Measurements from ENCODE around the gene SMAD9.

Gene SMAD9

GRCh38 chr13:36950330-36950729 lies 30.3 kb upstream of the SMAD9 start:
- TF ChIP-seq CTCF (IDR thresholded peaks at IDR 0.05; ENCODE audit: low read depth, low read length, poor library complexity, severe bottlenecking) (no peak), EZH2phosphoT487 (IDR thresholded peaks at IDR 0.05; ENCODE audit: borderline replicate concordance, low read length) (no peak)
- Histone ChIP-seq H3K4me1 (ENCODE audit: control insufficient read depth, low read length) (peaks cover 11% of the 10 kb centered on the region; the same call in 1 of the 2 replicates), H3K4me2 (ENCODE audit: low read length) (no peak overlapping the region), H3K79me2 (ENCODE audit: control insufficient read depth, low read length) (no peaks in the 10 kb centered on the region), H4K20me1 (ENCODE audit: control insufficient read depth, insufficient read depth, low read depth, low read length) (no peaks in the 10 kb centered on the region), H3K9me2 (replicated peaks; ENCODE audit: control insufficient read depth, low read length) (no peaks in the 10 kb centered on the region), H3F3A (ENCODE audit: control insufficient read depth, insufficient read depth) (no peaks in the 10 kb centered on the region), H3K27me3 (ENCODE audit: control insufficient read depth, low read length) (no peaks in the 10 kb centered on the region), H3K36me3 (ENCODE audit: control insufficient read depth, low read length) (peaks cover 46% of the 10 kb centered on the region), H3K9me3 (ENCODE audit: control insufficient read depth, insufficient read depth, low read length) (no peaks in the 10 kb centered on the region), H3K4me3 (ENCODE audit: low read length) (no peak overlapping the region), H3K27ac (ENCODE audit: low read depth, low read length) (no peak overlapping the region)

- H3K4me1 ChIP-seq (ENCODE audit: control insufficient read depth, low read length): no peaks in the 10 kb centered on the region
- H3F3A ChIP-seq (ENCODE audit: control insufficient read depth, insufficient read depth): no peaks in the 10 kb centered on the region
- no peaks in the 10 kb centered on the region for H4K20me1 ChIP-seq (ENCODE audit: control insufficient read depth, insufficient read depth, low read depth, low read length)
- no peak overlapping the region for H3K4me2 ChIP-seq (ENCODE audit: low read length)
- TF ChIP-seq CTCF (IDR thresholded peaks at IDR 0.05; ENCODE audit: low read depth, low read length, poor library complexity, severe bottlenecking) (no peak), EZH2phosphoT487 (IDR thresholded peaks at IDR 0.05; ENCODE audit: borderline replicate concordance, low read length) (no peak)
- H3K36me3 ChIP-seq (ENCODE audit: control insufficient read depth, low read length): peaks cover 11% of the 10 kb centered on the region
- no peaks in the 10 kb centered on the region for H3K9me2 ChIP-seq (replicated peaks; ENCODE audit: control insufficient read depth, low read length)
- H3K79me2 ChIP-seq (ENCODE audit: control insufficient read depth, low read length): no peaks in the 10 kb centered on the region
- H3K4me3 ChIP-seq (ENCODE audit: low read length): no peak overlapping the region
- no peaks in the 10 kb centered on the region for H3K27me3 ChIP-seq (ENCODE audit: control insufficient read depth, low read length)
- H3K27ac ChIP-seq (ENCODE audit: low read depth, low read length): no peak overlapping the region
- no peaks in the 10 kb centered on the region for H3K9me3 ChIP-seq (ENCODE audit: control insufficient read depth, insufficient read depth, low read length)
Measured at GRCh38 chr13:36945078-36945477, 25.0 kb upstream of the SMAD9 start.

GRCh38 chr13:36925603-36926002 lies 5.6 kb upstream of the SMAD9 start:
- peaks cover 16% of the 10 kb centered on the region for H3K27me3 ChIP-seq (ENCODE audit: control insufficient read depth, low read length)
- H3K79me2 ChIP-seq (ENCODE audit: control insufficient read depth, low read length): no peaks in the 10 kb centered on the region
- H3K36me3 ChIP-seq (ENCODE audit: control insufficient read depth, low read length): no peaks in the 10 kb centered on the region
- H3F3A ChIP-seq (ENCODE audit: control insufficient read depth, insufficient read depth): no peaks in the 10 kb centered on the region
- no peaks in the 10 kb centered on the region for H4K20me1 ChIP-seq (ENCODE audit: control insufficient read depth, insufficient read depth, low read depth, low read length)
- H3K4me2 ChIP-seq (ENCODE audit: low read length): no peak overlapping the region
- no peak overlapping the region for H3K4me3 ChIP-seq (ENCODE audit: low read length)
- H3K9me3 ChIP-seq (ENCODE audit: control insufficient read depth, insufficient read depth, low read length): no peaks in the 10 kb centered on the region
- TF ChIP-seq CTCF (IDR thresholded peaks at IDR 0.05; ENCODE audit: low read depth, low read length, poor library complexity, severe bottlenecking) (no peak), EZH2phosphoT487 (IDR thresholded peaks at IDR 0.05; ENCODE audit: borderline replicate concordance, low read length) (no peak)
- no peaks in the 10 kb centered on the region for H3K4me1 ChIP-seq (ENCODE audit: control insufficient read depth, low read length)
- H3K27ac ChIP-seq (ENCODE audit: low read depth, low read length): no peak overlapping the region
- H3K9me2 ChIP-seq (replicated peaks; ENCODE audit: control insufficient read depth, low read length): no peaks in the 10 kb centered on the region

GRCh38 chr13:36924001-36924400 lies 4.0 kb upstream of the SMAD9 start:
- Histone ChIP-seq H3K36me3 (ENCODE audit: control insufficient read depth, low read length) (no peaks in the 10 kb centered on the region), H3K27me3 (ENCODE audit: control insufficient read depth, low read length) (peaks cover 25% of the 10 kb centered on the region), H4K20me1 (ENCODE audit: control insufficient read depth, insufficient read depth, low read depth, low read length) (no peaks in the 10 kb centered on the region), H3K27ac (ENCODE audit: low read depth, low read length) (no peak overlapping the region), H3K4me2 (ENCODE audit: low read length) (no peak overlapping the region), H3K4me3 (ENCODE audit: low read length) (no peak overlapping the region), H3K9me2 (replicated peaks; ENCODE audit: control insufficient read depth, low read length) (no peaks in the 10 kb centered on the region), H3K79me2 (ENCODE audit: control insufficient read depth, low read length) (no peaks in the 10 kb centered on the region), H3K9me3 (ENCODE audit: control insufficient read depth, insufficient read depth, low read length) (no peaks in the 10 kb centered on the region), H3F3A (ENCODE audit: control insufficient read depth, insufficient read depth) (no peaks in the 10 kb centered on the region), H3K4me1 (ENCODE audit: control insufficient read depth, low read length) (no peaks in the 10 kb centered on the region; the same call in 1 of the 2 replicates)
- no peak for TF ChIP-seq CTCF (IDR thresholded peaks at IDR 0.05; ENCODE audit: low read depth, low read length, poor library complexity, severe bottlenecking)
- no peak for TF ChIP-seq EZH2phosphoT487 (IDR thresholded peaks at IDR 0.05; ENCODE audit: borderline replicate concordance, low read length)

All from DOHH2 (cell line).